Measurements from ENCODE around the gene NRAP.

- no peak for TF ChIP-seq CTCF (IDR thresholded peaks at IDR 0.05; ENCODE audit: borderline replicate concordance, extremely low read depth, low read length, poor library complexity, severe bottlenecking)
- TF ChIP-seq EZH2 (IDR thresholded peaks at IDR 0.05; ENCODE audit: borderline replicate concordance, low read depth, low read length, severe bottlenecking) = no peak
Measured at GRCh38 chr10:113572520-113573290, 91.1 kb downstream of the NRAP start.

All from DND-41 (cell line).